GM08714 (cell line): ENCODE data around the gene RIMBP2.

ENCODE experiments used
- H3K4me3 ChIP-seq: fragments of 200-500 bp; sonication (Bioruptor generic); 2 replicates; pipeline ENCODE4 v1.5.1; 2014; ENCODE audit warnings: mild to moderate bottlenecking, low read length, inconsistent platforms
- ZNF274 ChIP-seq: IDR thresholded peaks from 2 replicates; pipeline ENCODE4 v1.6.1; 2012; ENCODE audit warnings: mild to moderate bottlenecking, low read depth, low read length

Gene RIMBP2

DNA sequence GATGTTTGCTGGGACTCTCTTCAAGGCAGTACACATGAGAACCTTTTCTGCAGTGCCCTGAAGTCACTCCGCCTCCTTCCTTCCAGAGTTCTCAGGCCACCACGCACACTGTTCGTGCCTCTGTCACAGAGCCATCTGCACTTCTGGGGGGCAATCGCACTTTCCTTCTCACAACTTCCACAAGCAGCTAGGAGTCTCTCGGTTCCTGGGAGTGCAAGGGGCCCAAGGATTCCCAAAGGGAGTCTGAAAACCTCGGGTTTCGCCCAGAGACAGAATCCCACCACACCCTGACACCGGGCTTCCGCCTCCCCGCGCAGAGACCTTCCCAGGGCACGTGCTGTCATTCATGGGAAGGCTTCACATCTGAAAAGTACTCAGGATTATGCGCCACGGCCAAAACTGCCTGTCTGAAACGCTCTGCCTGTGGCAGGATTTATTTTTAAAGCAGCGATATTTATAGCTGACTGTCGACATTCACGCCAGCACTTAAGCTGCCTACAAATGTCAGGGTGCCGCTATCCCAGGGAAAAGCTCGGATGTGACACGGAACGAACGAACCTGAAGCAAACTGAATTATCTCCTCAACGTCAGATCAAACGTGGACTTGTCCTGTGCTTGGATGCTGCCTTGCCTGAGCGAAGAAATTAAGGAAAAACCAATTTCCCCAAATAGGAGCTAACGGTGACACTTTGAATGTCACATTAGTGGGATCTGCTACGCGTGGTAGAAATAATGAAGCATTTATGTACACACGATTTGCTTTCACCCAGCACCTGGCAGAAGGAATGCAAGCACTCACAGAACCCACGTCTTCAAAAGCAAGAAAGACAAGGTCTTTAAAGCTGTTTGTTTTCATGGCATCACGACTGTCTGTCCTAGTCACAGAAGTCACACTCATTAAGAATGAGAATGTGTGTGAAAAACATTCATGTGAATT is 224.4 kb downstream of the RIMBP2 start:
- no peak overlapping the region for H3K4me3 ChIP-seq
- TF ChIP-seq ZNF274 = no peak

- no peak overlapping the region for H3K4me3 ChIP-seq
- TF ChIP-seq ZNF274 = no peak
Measured at GRCh38 chr12:130490674-130491073, 225.4 kb downstream of the RIMBP2 start.

GRCh38 chr12:130489293-130489692 is 226.8 kb downstream of the RIMBP2 start:
- no peak for TF ChIP-seq ZNF274
- no peak overlapping the region for H3K4me3 ChIP-seq

GRCh38 chr12:130488358-130488710 is 227.8 kb downstream of the RIMBP2 start:
- TF ChIP-seq ZNF274 = no peak
- no peak overlapping the region for H3K4me3 ChIP-seq

- TF ChIP-seq ZNF274 = no peak
- no peak overlapping the region for H3K4me3 ChIP-seq
Measured at GRCh38 chr12:130487636-130488357, 228.3 kb downstream of the RIMBP2 start.

DNA sequence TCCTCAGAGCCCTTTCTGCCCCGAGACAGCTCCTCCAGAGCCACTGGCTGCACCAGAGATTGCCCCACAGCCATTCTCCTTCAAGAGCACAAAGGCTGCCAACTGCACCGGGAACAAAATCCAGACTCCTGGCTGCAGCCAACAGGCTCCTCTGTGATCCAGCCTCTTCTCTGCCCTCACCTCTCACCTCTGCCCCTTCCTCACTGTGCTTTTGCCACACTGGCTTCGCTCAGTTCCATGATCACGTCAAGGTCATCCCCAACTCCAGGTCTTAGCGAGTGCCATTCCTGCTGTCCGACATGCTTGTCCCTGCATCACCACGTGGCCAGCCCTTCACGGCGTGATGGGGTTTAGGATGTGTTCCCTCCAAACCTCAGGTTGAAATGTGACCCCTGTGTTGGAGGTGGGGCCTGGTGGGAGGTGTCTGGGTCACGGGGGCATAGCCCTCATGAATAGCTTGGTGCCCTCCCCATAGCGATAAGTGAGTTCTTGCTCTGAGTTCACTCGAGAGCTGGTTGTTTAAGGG is 229.1 kb downstream of the RIMBP2 start:
- H3K4me3 ChIP-seq = no peak overlapping the region
- TF ChIP-seq ZNF274 = no peak

- no peak overlapping the region for H3K4me3 ChIP-seq
- no peak for TF ChIP-seq ZNF274
Measured at GRCh38 chr12:130486146-130486435, 230.0 kb downstream of the RIMBP2 start.

DNA sequence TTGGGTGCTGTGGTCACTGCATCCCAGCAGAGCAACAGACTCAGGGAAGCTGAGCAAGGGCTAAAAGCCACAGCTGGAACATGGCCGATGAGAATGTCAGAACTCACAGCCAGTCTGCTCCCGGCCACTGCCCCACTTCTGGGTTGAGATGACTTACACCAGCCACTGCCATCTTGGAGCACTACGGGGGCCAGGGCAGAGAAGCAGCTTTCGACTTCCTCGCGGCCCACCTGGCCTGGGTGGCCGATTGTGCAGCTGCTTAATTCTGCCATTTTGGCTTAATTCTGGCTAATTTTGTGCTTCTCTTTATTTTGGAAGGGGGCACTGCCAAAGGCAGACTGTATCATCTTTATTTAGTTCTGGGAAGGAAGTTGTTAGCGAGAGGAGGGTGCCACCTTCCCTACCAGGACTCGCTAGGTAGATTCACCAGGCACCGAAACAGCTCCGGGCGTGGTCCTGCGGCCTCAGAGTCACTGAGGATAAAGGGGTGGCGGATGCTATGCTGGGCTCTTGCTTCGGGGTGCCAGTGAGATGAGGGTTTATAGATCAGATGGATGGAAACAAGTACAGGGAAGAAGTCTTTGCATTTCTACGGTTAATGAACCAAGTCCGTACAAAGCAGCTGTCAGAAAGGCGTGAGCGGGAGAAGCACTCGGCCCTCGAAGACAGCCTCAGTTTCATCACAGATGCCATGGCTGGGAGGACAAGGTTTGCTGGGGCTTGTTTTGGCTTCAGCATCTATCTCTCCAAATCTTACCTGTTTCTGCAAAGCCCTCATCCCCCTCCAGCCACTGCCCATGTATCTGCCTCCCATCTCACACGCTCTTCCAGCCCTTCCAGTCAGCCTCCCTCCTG is 230.6 kb downstream of the RIMBP2 start:
- no peak overlapping the region for H3K4me3 ChIP-seq
- TF ChIP-seq ZNF274 = no peak

DNA sequence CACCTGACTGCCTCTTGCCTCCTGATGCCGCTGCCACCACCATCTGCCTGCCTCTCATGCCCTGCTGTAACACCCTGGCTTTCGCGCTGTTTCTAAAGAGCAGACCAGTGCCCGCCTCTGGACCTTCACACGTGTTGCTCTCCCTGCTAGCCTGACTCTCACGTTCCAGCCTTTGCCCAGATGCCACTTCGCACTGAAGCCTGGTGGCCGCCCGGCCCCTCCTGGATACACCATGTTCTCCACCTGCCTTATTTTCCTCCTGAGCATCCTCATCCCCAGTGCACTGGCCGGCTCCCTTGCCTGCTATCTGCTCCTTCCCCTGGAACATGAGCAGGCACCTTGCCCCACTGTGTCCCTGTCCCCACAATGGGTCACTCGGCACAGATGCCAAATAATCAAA is 231.9 kb downstream of the RIMBP2 start:
- H3K4me3 ChIP-seq = no peak overlapping the region
- TF ChIP-seq ZNF274 = no peak

DNA sequence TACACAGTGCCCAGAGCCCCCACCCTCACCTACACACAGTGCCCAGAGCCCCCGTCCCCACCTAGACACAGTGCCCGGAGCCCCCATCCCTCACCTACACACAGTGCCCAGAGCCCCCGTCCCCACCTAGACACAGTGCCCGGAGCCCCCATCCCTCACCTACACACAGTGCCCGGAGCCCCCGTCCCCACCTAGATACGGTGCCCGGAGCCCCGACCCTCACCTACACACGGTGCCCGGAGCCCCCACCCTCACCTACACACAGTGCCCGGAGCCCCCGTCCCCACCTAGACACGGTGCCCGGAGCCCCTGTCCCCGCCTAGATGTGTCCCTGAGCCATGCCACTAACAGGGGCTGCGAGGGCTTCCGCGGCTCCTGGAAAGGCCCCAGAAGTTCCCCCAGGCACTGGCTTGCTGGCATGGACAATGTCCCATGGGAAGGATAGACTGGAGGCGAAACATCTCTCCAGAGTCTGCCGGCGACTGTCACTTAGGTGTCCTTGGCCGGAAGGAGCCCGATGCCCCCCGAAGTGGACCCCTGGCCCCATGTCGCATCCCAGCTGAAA is 232.4 kb downstream of the RIMBP2 start:
- no peak for TF ChIP-seq ZNF274
- no peak overlapping the region for H3K4me3 ChIP-seq

GRCh38 chr12:130482448-130482847 is 233.7 kb downstream of the RIMBP2 start:
- no peak overlapping the region for H3K4me3 ChIP-seq
- no peak for TF ChIP-seq ZNF274

- TF ChIP-seq ZNF274 = no peak
- H3K4me3 ChIP-seq = no peak overlapping the region
Measured at GRCh38 chr12:130481392-130481879, 234.7 kb downstream of the RIMBP2 start.

DNA sequence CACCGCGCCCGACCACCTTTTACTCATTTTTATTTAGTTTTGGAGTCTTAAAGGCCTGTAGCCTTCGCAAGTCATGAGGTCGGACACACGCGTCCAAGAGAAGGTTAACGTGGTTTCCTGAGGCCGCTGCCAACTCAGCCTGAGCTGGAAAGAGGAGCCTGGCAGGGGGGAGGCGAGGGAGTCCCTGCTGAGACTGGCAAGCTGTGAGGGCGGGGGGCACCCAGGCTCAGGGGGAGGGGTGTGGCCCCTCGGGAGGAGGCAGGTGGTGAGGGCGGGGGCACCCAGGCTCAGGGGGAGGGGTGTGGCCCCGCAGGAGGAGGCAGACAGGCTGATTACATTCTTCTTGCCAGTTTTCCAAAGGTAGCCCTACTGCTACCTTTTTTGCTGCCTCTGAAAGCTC is 235.2 kb downstream of the RIMBP2 start:
- no peak for TF ChIP-seq ZNF274
- no peak overlapping the region for H3K4me3 ChIP-seq

DNA sequence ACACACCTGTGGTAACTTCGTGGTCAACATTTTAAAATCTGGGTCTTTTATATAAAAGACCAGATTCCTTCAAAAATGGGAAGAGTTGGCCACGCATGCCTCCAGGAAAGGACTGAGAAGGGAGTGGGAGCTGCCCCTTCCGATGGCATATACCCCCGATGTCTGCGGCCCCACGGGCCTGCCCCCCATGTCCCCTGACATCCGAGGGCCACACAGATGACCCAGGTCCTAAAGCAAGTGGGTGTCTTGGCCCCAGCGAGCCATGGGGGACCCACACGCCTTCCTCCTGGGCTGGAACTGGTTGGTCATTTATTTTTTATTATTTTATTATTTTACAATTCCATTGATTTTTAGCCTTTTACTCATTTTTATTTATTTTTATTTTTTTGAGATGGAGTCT is 235.9 kb downstream of the RIMBP2 start:
- TF ChIP-seq ZNF274 = no peak
- no peak overlapping the region for H3K4me3 ChIP-seq
